Trophoblast cell (in vitro differentiated cells and primary cell): Measurements from ENCODE around the gene ABCG2.

Source experiments
- DNase-seq, 2 donors: peaks; one replicate each; pipeline ENCODE4 v3.0.0-alpha.2; 2016
- H2AFZ ChIP-seq: 2 replicates; pipeline ENCODE4 v1.6.1; 2013; ENCODE audit warnings: low read length, moderate library complexity, mild to moderate bottlenecking; ENCODE audit not compliant: insufficient read depth, poor library complexity
- H2AK5ac ChIP-seq: 2 replicates; pipeline ENCODE4 v1.6.1; 2013; ENCODE audit warnings: mild to moderate bottlenecking, low read length
- H2BK120ac ChIP-seq: 2 replicates; pipeline ENCODE4 v1.6.1; 2013; ENCODE audit warnings: low read length, mild to moderate bottlenecking, moderate library complexity; ENCODE audit not compliant: insufficient read depth, poor library complexity
- H2BK12ac ChIP-seq: 2 replicates; pipeline ENCODE4 v1.6.1; 2013; ENCODE audit warnings: mild to moderate bottlenecking, low read length, moderate library complexity
- H2BK5ac ChIP-seq: 2 replicates; pipeline ENCODE4 v1.6.1; 2013; ENCODE audit warnings: low read length, low read depth, moderate library complexity, mild to moderate bottlenecking; ENCODE audit not compliant: poor library complexity
- H3K14ac ChIP-seq: 2 replicates; pipeline ENCODE4 v1.6.1; 2013; ENCODE audit warnings: mild to moderate bottlenecking, low read length
- H3K18ac ChIP-seq: 2 replicates; pipeline ENCODE4 v1.6.1; 2013; ENCODE audit warnings: mild to moderate bottlenecking, low read length
- H3K23ac ChIP-seq: 2 replicates; pipeline ENCODE4 v1.6.1; 2013; ENCODE audit warnings: low read length
- H3K27ac ChIP-seq: 2 replicates; pipeline ENCODE4 v1.5.1; 2013; ENCODE audit warnings: low read depth, mild to moderate bottlenecking, inconsistent platforms, low read length, moderate library complexity
- H3K27me3 ChIP-seq: 2 replicates; pipeline ENCODE4 v1.6.1; 2013; ENCODE audit warnings: inconsistent platforms, mild to moderate bottlenecking, low read length, moderate library complexity; ENCODE audit not compliant: insufficient read depth
- H3K36me3 ChIP-seq, 2 experiments: 1 replicate in 1 of 2; 2 replicates in 1 of 2; pipeline ENCODE4 v1.6.1; 2013; ENCODE audit warnings: low read length in 2 of 2, mild to moderate bottlenecking in 2 of 2, moderate library complexity in 1 of 2; ENCODE audit not compliant: insufficient read depth in 2 of 2, control insufficient read depth in 1 of 2
- H3K4ac ChIP-seq: 2 replicates; pipeline ENCODE4 v1.6.1; 2013; ENCODE audit warnings: low read depth, mild to moderate bottlenecking, low read length, moderate library complexity
- H3K4me1 ChIP-seq, 2 experiments: 1 replicate in 1 of 2; 2 replicates in 1 of 2; pipeline ENCODE4 v1.6.1; 2013; ENCODE audit warnings: low read length in 2 of 2, mild to moderate bottlenecking in 2 of 2, moderate library complexity in 1 of 2; ENCODE audit not compliant: insufficient read depth in 2 of 2, control insufficient read depth in 1 of 2
- H3K4me2 ChIP-seq: 2 replicates; pipeline ENCODE4 v1.6.1; 2013; ENCODE audit warnings: inconsistent platforms, mild to moderate bottlenecking, low read length, moderate library complexity
- H3K4me3 ChIP-seq: 2 replicates; pipeline ENCODE4 v1.5.1; 2013; ENCODE audit warnings: mild to moderate bottlenecking, low read depth, low read length, inconsistent platforms
- H3K79me1 ChIP-seq: one replicate; pipeline ENCODE4 v1.6.1; 2013; ENCODE audit warnings: low read length
- H3K79me2 ChIP-seq: 2 replicates; pipeline ENCODE4 v1.6.1; 2013; ENCODE audit warnings: low read length, mild to moderate bottlenecking; ENCODE audit not compliant: control insufficient read depth, insufficient read depth, poor library complexity
- H3K9ac ChIP-seq: 2 replicates; pipeline ENCODE4 v1.6.1; 2013; ENCODE audit warnings: mild to moderate bottlenecking, low read length
- H3K9me3 ChIP-seq: 2 replicates; pipeline ENCODE4 v1.6.1; 2013; ENCODE audit warnings: low read depth, mild to moderate bottlenecking, control low read depth, inconsistent platforms, low read length; ENCODE audit not compliant: insufficient read depth
- H4K12ac ChIP-seq: 2 replicates; pipeline ENCODE4 v1.6.1; 2013; ENCODE audit warnings: low read depth, mild to moderate bottlenecking, low read length, moderate library complexity
- H4K8ac ChIP-seq: 2 replicates; pipeline ENCODE4 v1.6.1; 2013; ENCODE audit warnings: low read depth, mild to moderate bottlenecking, low read length, moderate library complexity
- H4K91ac ChIP-seq: one replicate; pipeline ENCODE4 v1.6.1; 2013; ENCODE audit warnings: low read depth, mild to moderate bottlenecking, low read length, moderate library complexity
- WGBS: extraction: QIAGEN DNeasy Blood & Tissue Kit; methylation state at CpG from one replicate; pipeline ENCODE4 v1.1.7; 2013; ENCODE audit warnings: missing lambda C conversion rate; ENCODE audit not compliant: insufficient read length, insufficient coverage; ENCODE audit errors: extremely low coverage; 5-methylcytosine and 5-hydroxymethylcytosine counted together

ABCG2 gene

GRCh38 chr4:88195328-88196012 is 37.0 kb upstream of the ABCG2 start:
- Histone ChIP-seq H4K8ac (no peak overlapping the region), H3K14ac (no peak overlapping the region), H3K4me3 (no peak overlapping the region), H4K12ac (no peak overlapping the region), H3K4me2 (peak overlapping the region; percentile 1), H3K36me3 (no peaks in the 10 kb centered on the region), H3K4me1 (no peaks in the 10 kb centered on the region), H2BK120ac (peak overlapping the region; percentile 67), H3K4ac (no peak overlapping the region), H3K18ac (no peak overlapping the region), H3K27me3 (no peaks in the 10 kb centered on the region), H3K9ac (no peak overlapping the region), H2BK5ac (peak overlapping the region; percentile 62), H3K27ac (peak overlapping the region; percentile 86), H2AFZ (no peak overlapping the region), H3K9me3 (no peaks in the 10 kb centered on the region), H4K91ac (peak overlapping the region; percentile 55), H3K79me1 (peaks cover 11% of the 10 kb centered on the region), H2BK12ac (no peak overlapping the region), H3K23ac (no peak overlapping the region), H3K79me2 (no peaks in the 10 kb centered on the region), H2AK5ac (no peak overlapping the region)
- no CpG with 5 or more reads among the region's 8 CpGs for WGBS
- no peak for DNase-seq

- Histone ChIP-seq H2AK5ac (no peak overlapping the region), H3K23ac (no peak overlapping the region), H3K4me3 (no peak overlapping the region), H3K9me3 (no peaks in the 10 kb centered on the region), H3K36me3 (no peaks in the 10 kb centered on the region), H2AFZ (no peak overlapping the region), H3K27ac (no peak overlapping the region), H4K8ac (no peak overlapping the region), H4K91ac (no peak overlapping the region), H3K79me2 (no peaks in the 10 kb centered on the region), H2BK120ac (no peak overlapping the region), H2BK12ac (no peak overlapping the region), H3K14ac (no peak overlapping the region), H4K12ac (no peak overlapping the region), H3K4ac (no peak overlapping the region), H3K27me3 (no peaks in the 10 kb centered on the region), H3K18ac (no peak overlapping the region), H3K79me1 (peaks cover 5% of the 10 kb centered on the region), H3K4me1 (no peaks in the 10 kb centered on the region), H3K4me2 (no peak overlapping the region), H3K9ac (no peak overlapping the region), H2BK5ac (no peak overlapping the region)
- DNase-seq = no peak
- no CpG with 5 or more reads among the region's 3 CpGs for WGBS
Observed at GRCh38 chr4:88191404-88191803, 33.0 kb upstream of the ABCG2 start.

- no peak overlapping the region for H4K8ac ChIP-seq
- no peak overlapping the region for H2BK120ac ChIP-seq
- no peak overlapping the region for H3K4me2 ChIP-seq
- no peaks in the 10 kb centered on the region for H3K79me2 ChIP-seq
- H4K12ac ChIP-seq = no peak overlapping the region
- H3K4me3 ChIP-seq = no peak overlapping the region
- H3K79me1 ChIP-seq = peaks cover 5% of the 10 kb centered on the region
- H3K9ac ChIP-seq = no peak overlapping the region
- H3K23ac ChIP-seq = no peak overlapping the region
- no peak overlapping the region for H2AK5ac ChIP-seq
- H4K91ac ChIP-seq = no peak overlapping the region
- no peaks in the 10 kb centered on the region for H3K36me3 ChIP-seq
- no peaks in the 10 kb centered on the region for H3K4me1 ChIP-seq
- WGBS = no CpG with 5 or more reads among the region's 3 CpGs
- no peak overlapping the region for H3K4ac ChIP-seq
- H2BK5ac ChIP-seq = no peak overlapping the region
- DNase-seq = no peak
- no peak overlapping the region for H3K14ac ChIP-seq
- H3K18ac ChIP-seq = no peak overlapping the region
- no peak overlapping the region for H2AFZ ChIP-seq
- no peak overlapping the region for H2BK12ac ChIP-seq
- H3K9me3 ChIP-seq = no peaks in the 10 kb centered on the region
- H3K27me3 ChIP-seq = no peaks in the 10 kb centered on the region
- no peak overlapping the region for H3K27ac ChIP-seq
Observed at GRCh38 chr4:88189881-88190585, 31.6 kb upstream of the ABCG2 start.

GRCh38 chr4:88189418-88189738 is 30.9 kb upstream of the ABCG2 start:
- no peak overlapping the region for H2BK12ac ChIP-seq
- no peaks in the 10 kb centered on the region for H3K9me3 ChIP-seq
- no peaks in the 10 kb centered on the region for H3K36me3 ChIP-seq
- H4K91ac ChIP-seq = no peak overlapping the region
- H2BK120ac ChIP-seq = no peak overlapping the region
- H3K18ac ChIP-seq = no peak overlapping the region
- H3K27me3 ChIP-seq = no peaks in the 10 kb centered on the region
- H3K9ac ChIP-seq = no peak overlapping the region
- H3K79me2 ChIP-seq = no peaks in the 10 kb centered on the region
- H3K79me1 ChIP-seq = peaks cover 2% of the 10 kb centered on the region
- H4K12ac ChIP-seq = no peak overlapping the region
- no peak overlapping the region for H2BK5ac ChIP-seq
- no peak overlapping the region for H3K4ac ChIP-seq
- DNase-seq = no peak
- H3K27ac ChIP-seq = no peak overlapping the region
- H4K8ac ChIP-seq = no peak overlapping the region
- no CpG with 5 or more reads among the region's 1 CpG for WGBS
- no peak overlapping the region for H3K23ac ChIP-seq
- no peak overlapping the region for H3K14ac ChIP-seq
- H3K4me1 ChIP-seq = no peaks in the 10 kb centered on the region
- H2AK5ac ChIP-seq = no peak overlapping the region
- no peak overlapping the region for H2AFZ ChIP-seq
- no peak overlapping the region for H3K4me2 ChIP-seq
- no peak overlapping the region for H3K4me3 ChIP-seq
